ENCODE results near the gene PLCB1. TPM values are rescaled to one million over a fixed set of nuclear protein-coding genes. Genes with fewer than 3 reads are reported as not detected.

PLCB1 gene
- total RNA-seq, 4 donors from 2014 or later = 7.2 to 28.1 (median 9.6) TPM

DNA sequence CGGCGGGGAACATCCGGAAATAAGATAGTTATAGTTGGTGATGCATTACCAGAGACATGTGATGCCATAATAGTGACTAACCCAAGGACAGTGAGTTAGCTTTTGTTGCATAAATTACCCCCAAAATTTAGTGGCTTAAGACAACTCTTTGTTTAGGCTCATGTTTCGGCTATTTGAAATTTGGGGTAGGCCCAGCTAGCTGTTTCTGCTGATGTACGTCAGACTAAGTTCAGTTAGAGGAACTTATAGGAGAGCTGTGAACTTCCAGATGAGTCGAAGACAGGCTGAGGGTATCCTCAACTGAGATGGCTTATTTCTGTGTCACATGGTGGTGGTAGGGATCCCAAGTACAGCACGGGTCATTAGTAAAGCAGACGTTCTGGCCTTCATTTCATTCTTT is 366.5 kb downstream of the PLCB1 start:
- Histone ChIP-seq H3K27me3 (no peaks in the 10 kb centered on the region), H3K4me3 (no peak overlapping the region), H3K36me3 (no peaks in the 10 kb centered on the region), H3K4me1 (no peaks in the 10 kb centered on the region), H3K27ac (no peak overlapping the region), H3K9me3 (no peaks in the 10 kb centered on the region)
- no peak for DNase-seq
- TF ChIP-seq, protein P1, sequence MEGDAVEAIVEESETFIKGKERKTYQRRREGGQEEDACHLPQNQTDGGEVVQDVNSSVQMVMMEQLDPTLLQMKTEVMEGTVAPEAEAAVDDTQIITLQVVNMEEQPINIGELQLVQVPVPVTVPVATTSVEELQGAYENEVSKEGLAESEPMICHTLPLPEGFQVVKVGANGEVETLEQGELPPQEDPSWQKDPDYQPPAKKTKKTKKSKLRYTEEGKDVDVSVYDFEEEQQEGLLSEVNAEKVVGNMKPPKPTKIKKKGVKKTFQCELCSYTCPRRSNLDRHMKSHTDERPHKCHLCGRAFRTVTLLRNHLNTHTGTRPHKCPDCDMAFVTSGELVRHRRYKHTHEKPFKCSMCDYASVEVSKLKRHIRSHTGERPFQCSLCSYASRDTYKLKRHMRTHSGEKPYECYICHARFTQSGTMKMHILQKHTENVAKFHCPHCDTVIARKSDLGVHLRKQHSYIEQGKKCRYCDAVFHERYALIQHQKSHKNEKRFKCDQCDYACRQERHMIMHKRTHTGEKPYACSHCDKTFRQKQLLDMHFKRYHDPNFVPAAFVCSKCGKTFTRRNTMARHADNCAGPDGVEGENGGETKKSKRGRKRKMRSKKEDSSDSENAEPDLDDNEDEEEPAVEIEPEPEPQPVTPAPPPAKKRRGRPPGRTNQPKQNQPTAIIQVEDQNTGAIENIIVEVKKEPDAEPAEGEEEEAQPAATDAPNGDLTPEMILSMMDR (IDR thresholded peaks at IDR 0.05) = no peak
- TF ChIP-seq POLR2A (IDR thresholded peaks at IDR 0.05) = no peak

GRCh38 chr20:8504030-8504429 is 372.0 kb downstream of the PLCB1 start:
- no peaks in the 10 kb centered on the region for H3K36me3 ChIP-seq
- TF ChIP-seq, protein P1 (IDR thresholded peaks at IDR 0.05) = no peak
- no peak for TF ChIP-seq POLR2A (IDR thresholded peaks at IDR 0.05)
- H3K9me3 ChIP-seq = no peaks in the 10 kb centered on the region
- no peaks in the 10 kb centered on the region for H3K27me3 ChIP-seq
- H3K4me1 ChIP-seq = no peaks in the 10 kb centered on the region
- no peak overlapping the region for H3K27ac ChIP-seq
- DNase-seq = no peak
- H3K4me3 ChIP-seq = no peak overlapping the region

DNA sequence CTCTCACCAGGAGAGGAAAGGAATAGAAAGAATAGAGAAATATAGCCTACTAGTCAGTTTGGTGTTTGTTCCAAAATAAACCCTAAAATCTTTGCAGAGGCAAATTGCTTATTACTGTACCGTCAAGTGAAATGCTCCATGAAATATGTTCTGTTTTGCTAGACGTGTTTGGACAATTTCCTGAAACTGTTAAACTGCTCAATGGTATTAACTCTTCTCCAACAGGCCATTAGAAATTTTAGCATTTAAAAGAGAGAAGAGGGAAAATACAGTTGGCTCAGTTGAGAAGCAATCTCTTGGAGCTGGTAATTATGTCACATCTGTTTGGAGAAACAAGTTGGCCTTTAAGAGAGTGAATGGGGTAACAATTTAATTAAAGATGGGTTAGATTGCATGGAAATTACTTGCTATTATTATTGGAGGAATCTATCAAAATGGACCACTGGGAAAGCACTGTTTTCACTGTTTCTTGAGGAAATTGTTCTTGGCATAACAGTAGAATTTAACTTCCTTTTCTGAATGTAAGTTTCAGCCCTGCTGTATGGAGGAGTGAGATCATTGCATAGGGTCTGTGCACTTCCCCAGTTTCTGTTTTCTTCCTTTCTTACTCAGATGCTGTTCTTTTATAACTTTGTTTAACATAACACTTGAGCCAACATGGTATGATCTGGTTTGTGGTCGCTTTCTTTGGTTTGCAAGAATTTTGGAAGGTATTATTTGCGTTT is 373.6 kb downstream of the PLCB1 start:
- TF ChIP-seq POLR2A (IDR thresholded peaks at IDR 0.05) = no peak

GRCh38 chr20:8507231-8507630 is 375.2 kb downstream of the PLCB1 start:
- TF ChIP-seq POLR2A (IDR thresholded peaks at IDR 0.05) = no peak
- TF ChIP-seq, protein P1 (IDR thresholded peaks at IDR 0.05) = no peak
- no peaks in the 10 kb centered on the region for H3K36me3 ChIP-seq
- no peaks in the 10 kb centered on the region for H3K4me1 ChIP-seq
- H3K27me3 ChIP-seq = no peaks in the 10 kb centered on the region
- no peaks in the 10 kb centered on the region for H3K9me3 ChIP-seq
- H3K27ac ChIP-seq = no peak overlapping the region
- no peak for DNase-seq
- no peak overlapping the region for H3K4me3 ChIP-seq

More for the DNA sequence above, 373.6 kb downstream of the PLCB1 start:
- DNase-seq = no peak
- no peaks in the 10 kb centered on the region for H3K9me3 ChIP-seq
- no peaks in the 10 kb centered on the region for H3K4me1 ChIP-seq
- no peaks in the 10 kb centered on the region for H3K27me3 ChIP-seq
- H3K4me3 ChIP-seq = no peak overlapping the region
- H3K36me3 ChIP-seq = no peaks in the 10 kb centered on the region
- no peak overlapping the region for H3K27ac ChIP-seq

DNA sequence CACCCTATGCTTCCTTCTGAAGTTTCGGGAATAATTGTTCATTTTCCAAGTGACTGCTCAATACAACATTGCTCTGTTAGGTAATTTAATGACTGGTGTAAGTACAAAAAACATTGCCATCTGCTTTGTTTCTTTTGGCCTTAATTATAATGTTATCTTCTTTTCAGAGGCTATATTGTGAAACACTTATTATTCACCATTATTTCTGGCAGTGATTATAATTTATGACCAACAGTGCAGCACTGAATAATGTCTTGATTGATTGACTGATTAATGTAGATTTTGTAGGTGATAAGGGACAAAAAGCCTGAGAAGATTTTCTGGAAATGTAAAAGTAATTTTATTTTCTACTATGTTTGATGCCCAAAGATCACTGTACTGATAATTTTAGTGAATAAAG is 377.7 kb downstream of the PLCB1 start:
- Histone ChIP-seq H3K27me3 (no peaks in the 10 kb centered on the region), H3K4me3 (no peak overlapping the region), H3K9me3 (no peaks in the 10 kb centered on the region), H3K27ac (no peak overlapping the region), H3K36me3 (no peaks in the 10 kb centered on the region), H3K4me1 (no peaks in the 10 kb centered on the region)
- TF ChIP-seq POLR2A (IDR thresholded peaks at IDR 0.05) = no peak
- TF ChIP-seq, protein P1 (IDR thresholded peaks at IDR 0.05) = no peak
- no peak for DNase-seq

GRCh38 chr20:8510808-8511207 is 378.7 kb downstream of the PLCB1 start:
- no peaks in the 10 kb centered on the region for H3K36me3 ChIP-seq
- H3K9me3 ChIP-seq = no peaks in the 10 kb centered on the region
- no peak overlapping the region for H3K27ac ChIP-seq
- TF ChIP-seq, protein P1 (IDR thresholded peaks at IDR 0.05) = no peak
- TF ChIP-seq POLR2A (IDR thresholded peaks at IDR 0.05) = no peak
- no peak for DNase-seq
- H3K27me3 ChIP-seq = no peaks in the 10 kb centered on the region
- no peak overlapping the region for H3K4me3 ChIP-seq
- H3K4me1 ChIP-seq = no peaks in the 10 kb centered on the region

Measured in Peyer's patch (tissue), 4 donors.